WTC11 (cell line): ENCODE measurements around the gene ZFAND5. TPM values are rescaled to one million over a fixed set of nuclear protein-coding genes. Genes with fewer than 3 reads are reported as not detected.

ENCODE experiments used
- ATAC-seq: fragments of 200-7000 bp; cut with Tn5 transposase; 2 replicates; pipeline ENCODE4 v1.10.0; 2021; ENCODE audit warnings: mild to moderate bottlenecking, moderate library complexity
- CTCF ChIA-PET: fragments of 300-600 bp; sonication (Branson Sonifier 250); formaldehyde crosslinking; loops from one replicate; lab custom pipeline; 2021; ENCODE audit warnings: antibody characterized with exemption; lab: Charles Lee
- POLR2A ChIA-PET: fragments of 350-600 bp; sonication (Branson Sonifier 250); formaldehyde crosslinking; loops from one replicate; lab custom pipeline; 2021; ENCODE audit warnings: antibody characterized with exemption; lab: Charles Lee
- DNase-seq: peaks from one replicate; pipeline ENCODE4 v3.0.0; 2021; ENCODE audit warnings: low spot score
- H3K27ac Mint-ChIP-seq: 2 replicates; pipeline ENCODE4 v1.8.0; 2021; ENCODE audit warnings: mixed read lengths
- H3K27me3 Mint-ChIP-seq: 2 replicates; pipeline ENCODE4 v1.8.0; 2021; ENCODE audit warnings: low read depth, mild to moderate bottlenecking, moderate library complexity, mixed read lengths
- H3K36me3 Mint-ChIP-seq: 2 replicates; pipeline ENCODE4 v1.8.0; 2021; ENCODE audit warnings: mixed read lengths
- H3K4me1 Mint-ChIP-seq: 2 replicates; pipeline ENCODE4 v1.8.0; 2022; ENCODE audit warnings: mixed read lengths
- H3K4me3 Mint-ChIP-seq: 2 replicates; pipeline ENCODE4 v1.8.0; 2021; ENCODE audit warnings: mild to moderate bottlenecking, moderate library complexity, mixed read lengths
- H3K9me3 Mint-ChIP-seq: 2 replicates; pipeline ENCODE4 v1.8.0; 2021; ENCODE audit warnings: mixed read lengths
- CBFB ChIP-seq: sonication (generic); formaldehyde crosslinking; IDR thresholded peaks from 2 replicates; pipeline ENCODE4 v1.8.1; 2022; ENCODE audit warnings: mild to moderate bottlenecking, low read depth, missing genetic modification reagents
- CREM ChIP-seq: sonication (generic); formaldehyde crosslinking; IDR thresholded peaks from 2 replicates; pipeline ENCODE4 v1.8.1; 2022; ENCODE audit warnings: mild to moderate bottlenecking, missing genetic modification reagents, moderate library complexity
- ELF4 ChIP-seq: sonication (generic); formaldehyde crosslinking; IDR thresholded peaks from 2 replicates; pipeline ENCODE4 v1.8.1; 2022; ENCODE audit warnings: low read depth, mild to moderate bottlenecking, moderate library complexity, missing genetic modification reagents
- EMX1 ChIP-seq: fragments of 250-450 bp; sonication (Bioruptor Pico); IDR thresholded peaks from 2 replicates; pipeline ENCODE4 v1.8.0; 2021; ENCODE audit warnings: mild to moderate bottlenecking
- GRHL2 ChIP-seq: fragments of 250-450 bp; sonication (Bioruptor Pico); IDR thresholded peaks from 2 replicates; pipeline ENCODE4 v1.8.0; 2022; ENCODE audit warnings: mild to moderate bottlenecking, moderate library complexity; ENCODE audit not compliant: insufficient replicate concordance, severe bottlenecking
- HMGA2 ChIP-seq: fragments of 250-450 bp; sonication (Bioruptor Pico); IDR thresholded peaks from 2 replicates; pipeline ENCODE4 v1.4.0; 2021; ENCODE audit warnings: mild to moderate bottlenecking, moderate library complexity
- JUN ChIP-seq: sonication (generic); formaldehyde crosslinking; IDR thresholded peaks from 2 replicates; pipeline ENCODE4 v1.8.0; 2023; ENCODE audit warnings: mild to moderate bottlenecking, missing genetic modification reagents
- KAT7 ChIP-seq: sonication (generic); formaldehyde crosslinking; IDR thresholded peaks from 2 replicates; pipeline ENCODE4 v1.8.1; 2023; ENCODE audit warnings: missing genetic modification reagents, mild to moderate bottlenecking, borderline replicate concordance
- MXD4 ChIP-seq: fragments of 250-450 bp; sonication (Bioruptor Pico); IDR thresholded peaks from 2 replicates; pipeline ENCODE4 v1.8.0; 2021; ENCODE audit warnings: mild to moderate bottlenecking, moderate library complexity, borderline replicate concordance
- MYBL2 ChIP-seq: sonication (generic); formaldehyde crosslinking; IDR thresholded peaks from 2 replicates; pipeline ENCODE4 v1.8.1; 2023; ENCODE audit warnings: mild to moderate bottlenecking, moderate library complexity, missing genetic modification reagents
- NFYB ChIP-seq: sonication (generic); formaldehyde crosslinking; conservative IDR thresholded peaks from 2 replicates; pipeline ENCODE4 v1.8.0; 2022; ENCODE audit warnings: low read depth, missing genetic modification reagents
- OVOL2 ChIP-seq: fragments of 250-450 bp; sonication (Bioruptor Pico); IDR thresholded peaks from 2 replicates; pipeline ENCODE4 v1.9.0; 2021; ENCODE audit warnings: mild to moderate bottlenecking, borderline replicate concordance
- PRRX2 ChIP-seq: fragments of 250-450 bp; sonication (Bioruptor Pico); IDR thresholded peaks from 2 replicates; pipeline ENCODE4 v1.8.0; 2021; ENCODE audit warnings: mild to moderate bottlenecking
- RELA ChIP-seq: sonication (generic); formaldehyde crosslinking; IDR thresholded peaks from 2 replicates; pipeline ENCODE4 v1.8.1; 2022; ENCODE audit warnings: missing genetic modification reagents, mild to moderate bottlenecking, borderline replicate concordance
- USF1 ChIP-seq: sonication (generic); formaldehyde crosslinking; IDR thresholded peaks from 2 replicates; pipeline ENCODE4 v1.8.0; 2022; ENCODE audit warnings: mild to moderate bottlenecking, missing genetic modification reagents
- ZBTB43 ChIP-seq: sonication (generic); formaldehyde crosslinking; IDR thresholded peaks from 2 replicates; pipeline ENCODE4 v1.8.1; 2023; ENCODE audit warnings: mild to moderate bottlenecking, missing genetic modification reagents
- ZNF121 ChIP-seq: sonication (generic); formaldehyde crosslinking; IDR thresholded peaks from 2 replicates; pipeline ENCODE4 v1.8.0; 2023; ENCODE audit warnings: missing genetic modification reagents
- ZNF263 ChIP-seq: sonication (generic); formaldehyde crosslinking; IDR thresholded peaks from 2 replicates; pipeline ENCODE4 v1.8.1; 2022; ENCODE audit warnings: low read depth, mild to moderate bottlenecking, moderate library complexity, missing genetic modification reagents
- ZNF317 ChIP-seq: sonication (generic); formaldehyde crosslinking; IDR thresholded peaks from 2 replicates; pipeline ENCODE4 v1.8.1; 2023; ENCODE audit warnings: low read depth, mild to moderate bottlenecking, moderate library complexity, missing genetic modification reagents, borderline replicate concordance
- ZNF396 ChIP-seq: fragments of 250-450 bp; sonication (Bioruptor Pico); IDR thresholded peaks from 2 replicates; pipeline ENCODE4 v1.8.0; 2021; ENCODE audit warnings: mild to moderate bottlenecking, moderate library complexity, borderline replicate concordance
- ZNF416 ChIP-seq: fragments of 250-450 bp; sonication (Bioruptor Pico); IDR thresholded peaks from 2 replicates; pipeline ENCODE4 v1.9.0; 2021; ENCODE audit warnings: mild to moderate bottlenecking, inconsistent platforms
- ZNF512 ChIP-seq: sonication (generic); formaldehyde crosslinking; IDR thresholded peaks from 2 replicates; pipeline ENCODE4 v1.8.1; 2022; ENCODE audit warnings: missing genetic modification reagents, borderline replicate concordance
- ZNF671 ChIP-seq: fragments of 250-450 bp; sonication (Bioruptor Pico); IDR thresholded peaks from 2 replicates; pipeline ENCODE4 v1.8.0; 2021; ENCODE audit warnings: mild to moderate bottlenecking
- total RNA-seq: library from RNA; stranded (reverse); gene quantifications from 3 replicates; pipeline ENCODE4 v1.2.3, GENCODE V29; 2021
- TF ChIP-seq, protein P1 (sequence below): sonication (generic); formaldehyde crosslinking; IDR thresholded peaks from 2 replicates; pipeline ENCODE4 v1.8.1; 2023; ENCODE audit warnings: mild to moderate bottlenecking, missing genetic modification reagents, moderate library complexity
- TF ChIP-seq, protein P2 (sequence below): sonication (generic); formaldehyde crosslinking; IDR thresholded peaks from 2 replicates; pipeline ENCODE4 v1.8.1; 2023; ENCODE audit warnings: mild to moderate bottlenecking, missing genetic modification reagents, borderline replicate concordance
- TF ChIP-seq, protein P3 (sequence below): fragments of 250-450 bp; sonication (Bioruptor Pico); IDR thresholded peaks from 2 replicates; pipeline ENCODE4 v1.9.0; 2021; ENCODE audit warnings: mild to moderate bottlenecking
- TF ChIP-seq, protein P4 (sequence below): sonication (generic); formaldehyde crosslinking; IDR thresholded peaks from 2 replicates; pipeline ENCODE4 v1.8.0; 2022; ENCODE audit warnings: mild to moderate bottlenecking, missing genetic modification reagents

The ZFAND5 gene
- total RNA-seq, 1 experiment from 2014 or later, result 137 TPM

- Mint-ChIP-seq H3K4me3 (no peak overlapping the region), H3K4me1 (peaks cover 6% of the 10 kb centered on the region), H3K27me3 (no peaks in the 10 kb centered on the region), H3K27ac (no peak overlapping the region), H3K36me3 (no peaks in the 10 kb centered on the region), H3K9me3 (no peaks in the 10 kb centered on the region)
- POLR2A ChIA-PET, result no interaction called here
- no peak for ATAC-seq
- CTCF ChIA-PET, result no interaction called here
- DNase-seq, result no peak
- TF ChIP-seq, protein P1, sequence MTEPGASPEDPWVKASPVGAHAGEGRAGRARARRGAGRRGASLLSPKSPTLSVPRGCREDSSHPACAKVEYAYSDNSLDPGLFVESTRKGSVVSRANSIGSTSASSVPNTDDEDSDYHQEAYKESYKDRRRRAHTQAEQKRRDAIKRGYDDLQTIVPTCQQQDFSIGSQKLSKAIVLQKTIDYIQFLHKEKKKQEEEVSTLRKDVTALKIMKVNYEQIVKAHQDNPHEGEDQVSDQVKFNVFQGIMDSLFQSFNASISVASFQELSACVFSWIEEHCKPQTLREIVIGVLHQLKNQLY (CRISPR knock-in tag), result no peak
- TF ChIP-seq RELA (CRISPR knock-in tag) (no peak), CBFB (no peak), JUN (no peak), NFYB (CRISPR knock-in tag) (no peak), ZNF512 (no peak), KAT7 (no peak), ZNF263 (CRISPR knock-in tag) (no peak), GRHL2 (CRISPR knock-in tag) (no peak), MYBL2 (CRISPR knock-in tag) (no peak), CREM (no peak), HMGA2 (CRISPR knock-in tag) (no peak), ZNF671 (CRISPR knock-in tag) (no peak), ZBTB43 (CRISPR knock-in tag) (no peak), USF1 (CRISPR knock-in tag) (no peak), OVOL2 (CRISPR knock-in tag) (no peak), ZNF416 (no peak), EMX1 (CRISPR knock-in tag) (no peak)
- TF ChIP-seq, protein P2, sequence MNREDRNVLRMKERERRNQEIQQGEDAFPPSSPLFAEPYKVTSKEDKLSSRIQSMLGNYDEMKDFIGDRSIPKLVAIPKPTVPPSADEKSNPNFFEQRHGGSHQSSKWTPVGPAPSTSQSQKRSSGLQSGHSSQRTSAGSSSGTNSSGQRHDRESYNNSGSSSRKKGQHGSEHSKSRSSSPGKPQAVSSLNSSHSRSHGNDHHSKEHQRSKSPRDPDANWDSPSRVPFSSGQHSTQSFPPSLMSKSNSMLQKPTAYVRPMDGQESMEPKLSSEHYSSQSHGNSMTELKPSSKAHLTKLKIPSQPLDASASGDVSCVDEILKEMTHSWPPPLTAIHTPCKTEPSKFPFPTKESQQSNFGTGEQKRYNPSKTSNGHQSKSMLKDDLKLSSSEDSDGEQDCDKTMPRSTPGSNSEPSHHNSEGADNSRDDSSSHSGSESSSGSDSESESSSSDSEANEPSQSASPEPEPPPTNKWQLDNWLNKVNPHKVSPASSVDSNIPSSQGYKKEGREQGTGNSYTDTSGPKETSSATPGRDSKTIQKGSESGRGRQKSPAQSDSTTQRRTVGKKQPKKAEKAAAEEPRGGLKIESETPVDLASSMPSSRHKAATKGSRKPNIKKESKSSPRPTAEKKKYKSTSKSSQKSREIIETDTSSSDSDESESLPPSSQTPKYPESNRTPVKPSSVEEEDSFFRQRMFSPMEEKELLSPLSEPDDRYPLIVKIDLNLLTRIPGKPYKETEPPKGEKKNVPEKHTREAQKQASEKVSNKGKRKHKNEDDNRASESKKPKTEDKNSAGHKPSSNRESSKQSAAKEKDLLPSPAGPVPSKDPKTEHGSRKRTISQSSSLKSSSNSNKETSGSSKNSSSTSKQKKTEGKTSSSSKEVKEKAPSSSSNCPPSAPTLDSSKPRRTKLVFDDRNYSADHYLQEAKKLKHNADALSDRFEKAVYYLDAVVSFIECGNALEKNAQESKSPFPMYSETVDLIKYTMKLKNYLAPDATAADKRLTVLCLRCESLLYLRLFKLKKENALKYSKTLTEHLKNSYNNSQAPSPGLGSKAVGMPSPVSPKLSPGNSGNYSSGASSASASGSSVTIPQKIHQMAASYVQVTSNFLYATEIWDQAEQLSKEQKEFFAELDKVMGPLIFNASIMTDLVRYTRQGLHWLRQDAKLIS, result no peak
- TF ChIP-seq, protein P3, sequence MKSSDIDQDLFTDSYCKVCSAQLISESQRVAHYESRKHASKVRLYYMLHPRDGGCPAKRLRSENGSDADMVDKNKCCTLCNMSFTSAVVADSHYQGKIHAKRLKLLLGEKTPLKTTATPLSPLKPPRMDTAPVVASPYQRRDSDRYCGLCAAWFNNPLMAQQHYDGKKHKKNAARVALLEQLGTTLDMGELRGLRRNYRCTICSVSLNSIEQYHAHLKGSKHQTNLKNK (CRISPR knock-in tag), result no peak
Observed at GRCh38 chr9:72382405-72382804, 17.4 kb upstream of the ZFAND5 start.

- Mint-ChIP-seq H3K4me1 (peaks cover 6% of the 10 kb centered on the region), H3K27ac (no peak overlapping the region), H3K9me3 (no peaks in the 10 kb centered on the region), H3K27me3 (no peaks in the 10 kb centered on the region), H3K36me3 (no peaks in the 10 kb centered on the region), H3K4me3 (no peak overlapping the region)
- DNase-seq, result no peak
- no peak for ATAC-seq
- ChIA-PET CTCF (no interaction called here), POLR2A (no interaction called here)
- no peak for TF ChIP-seq RELA (CRISPR knock-in tag)
- TF ChIP-seq HMGA2 (CRISPR knock-in tag), result no peak
- TF ChIP-seq OVOL2 (CRISPR knock-in tag), result no peak
- no peak for TF ChIP-seq MXD4 (CRISPR knock-in tag)
- no peak for TF ChIP-seq CBFB
- TF ChIP-seq EMX1 (CRISPR knock-in tag), result no peak
- no peak for TF ChIP-seq PRRX2
- TF ChIP-seq JUN, result no peak
- TF ChIP-seq ELF4 (CRISPR knock-in tag), result no peak
- TF ChIP-seq ZNF121 (CRISPR knock-in tag), result no peak
- TF ChIP-seq ZNF317 (CRISPR knock-in tag), result no peak
- TF ChIP-seq, protein P4, sequence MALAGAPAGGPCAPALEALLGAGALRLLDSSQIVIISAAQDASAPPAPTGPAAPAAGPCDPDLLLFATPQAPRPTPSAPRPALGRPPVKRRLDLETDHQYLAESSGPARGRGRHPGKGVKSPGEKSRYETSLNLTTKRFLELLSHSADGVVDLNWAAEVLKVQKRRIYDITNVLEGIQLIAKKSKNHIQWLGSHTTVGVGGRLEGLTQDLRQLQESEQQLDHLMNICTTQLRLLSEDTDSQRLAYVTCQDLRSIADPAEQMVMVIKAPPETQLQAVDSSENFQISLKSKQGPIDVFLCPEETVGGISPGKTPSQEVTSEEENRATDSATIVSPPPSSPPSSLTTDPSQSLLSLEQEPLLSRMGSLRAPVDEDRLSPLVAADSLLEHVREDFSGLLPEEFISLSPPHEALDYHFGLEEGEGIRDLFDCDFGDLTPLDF (CRISPR knock-in tag), result no peak
- TF ChIP-seq ZNF396 (CRISPR knock-in tag), result no peak
Observed at GRCh38 chr9:72377041-72377440, 12.0 kb upstream of the ZFAND5 start.
